Lung (tissue), 12 donors: Measurements from ENCODE around the gene FANCM. TPM values are rescaled to one million over a fixed set of nuclear protein-coding genes. Genes with fewer than 3 reads are reported as not detected.

Experiments used
- ATAC-seq: fragments of 200-7000 bp; cut with Tn5 transposase; one replicate; pipeline ENCODE4 v1.9.1; 2020; ENCODE audit warnings: moderate number of reproducible peaks; ENCODE audit not compliant: insufficient read depth, low FRiP score
- DNase-seq, 3 donors: peaks; one replicate each; pipeline ENCODE4 v3.0.0-alpha.2; 2013 to 2017
- H3K27ac ChIP-seq, 2 donors: one replicate each; pipeline ENCODE4 v1.5.1; 2013; ENCODE audit warnings: mild to moderate bottlenecking in 2 of 2, moderate library complexity in 2 of 2, control low read depth in 1 of 2, inconsistent platforms in 1 of 2, low read depth in 1 of 2, low read length in 1 of 2
- H3K27me3 ChIP-seq, 3 donors: one replicate each; pipeline ENCODE4 v1.5.1; 2013; ENCODE audit warnings: low read length in 2 of 3; ENCODE audit not compliant: control insufficient read depth in 3 of 3, insufficient read depth in 3 of 3
- H3K36me3 ChIP-seq, 4 donors: one replicate each; pipeline ENCODE4 v1.5.1; 2013; ENCODE audit warnings: low read length in 4 of 4, mild to moderate bottlenecking in 1 of 4, moderate library complexity in 1 of 4; ENCODE audit not compliant: control insufficient read depth in 4 of 4, insufficient read depth in 4 of 4
- H3K4me1 ChIP-seq, 5 donors: one replicate each; pipeline ENCODE4 v1.5.1; 2013; ENCODE audit warnings: low read length in 5 of 5, mild to moderate bottlenecking in 2 of 5, moderate library complexity in 1 of 5; ENCODE audit not compliant: control insufficient read depth in 5 of 5, insufficient read depth in 5 of 5
- H3K4me3 ChIP-seq: one replicate; pipeline ENCODE4 v1.5.1; 2013; ENCODE audit warnings: mild to moderate bottlenecking, control low read depth, moderate library complexity
- H3K9ac ChIP-seq, 2 donors: one replicate each; pipeline ENCODE4 v1.5.1; 2013; ENCODE audit warnings: low read length in 2 of 2, control low read depth in 1 of 2; ENCODE audit not compliant: insufficient read depth in 1 of 2
- H3K9me3 ChIP-seq, 4 donors: one replicate each; pipeline ENCODE4 v1.5.1; 2013; ENCODE audit warnings: low read length in 3 of 4, mild to moderate bottlenecking in 1 of 4, moderate library complexity in 1 of 4; ENCODE audit not compliant: control insufficient read depth in 4 of 4, insufficient read depth in 3 of 4
- CTCF ChIP-seq: IDR thresholded peaks from 2 replicates; pipeline ENCODE4 v1.5.1; 2012; ENCODE audit warnings: mild to moderate bottlenecking; ENCODE audit errors: control extremely low read depth, extremely low read depth
- WGBS, 2 donors: extraction: QIAGEN DNeasy Blood & Tissue Kit; methylation state at CpG; one replicate each; pipeline ENCODE4 v1.1.7; 2013; 5-methylcytosine and 5-hydroxymethylcytosine counted together
- polyA plus RNA-seq, 2 donors: library from polyadenylated mRNA; stranded (reverse); fragments of 200-250 nt; gene quantifications; one replicate each; pipeline ENCODE4 v1.2.1, GENCODE V29; 2013
- total RNA-seq, 2 donors: library from RNA; depleted of rRNA in 1 of 2; stranded (reverse); fragments of >200 nt in 1 of 2; gene quantifications; one replicate each; pipeline ENCODE4 v1.2.1, GENCODE V29; 2014 to 2021
- donor health status: control.
- donor health status: control.
- donor health status: Bipolar disorder and iron deficiency.
- donor health status: healthy.
- donor health status: DM: yes; HTN: yes; CAD: no.

Gene FANCM
- total and polyA plus RNA-seq, 4 donors = 0.88 to 13.6 (median 4.3) TPM

GRCh38 chr14:45222485-45223262 is 86.9 kb downstream of the FANCM start:
- Histone ChIP-seq H3K9ac (no peak overlapping the region), H3K4me3 (no peak overlapping the region), H3K36me3 (peaks cover 5 to 15% (median 11%) of the 10 kb centered on the region in 4 donors), H3K27ac (no peak overlapping the region), H3K9me3 (no peaks in the 10 kb centered on the region), H3K27me3 (no peaks in the 10 kb centered on the region), H3K4me1 (no peaks in the 10 kb centered on the region)
- DNase-seq (no peak), ATAC-seq (no peak)
- 90% methylated on average over 3 of the region's 3 CpGs for WGBS, 2 donors
- no peak for TF ChIP-seq CTCF

- Histone ChIP-seq H3K4me3 (no peak overlapping the region), H3K4me1 (no peaks in the 10 kb centered on the region), H3K9ac (no peak overlapping the region), H3K27ac (no peak overlapping the region), H3K27me3 (no peaks in the 10 kb centered on the region), H3K36me3 (peaks cover 10 to 24% (median 16%) of the 10 kb centered on the region in 4 donors), H3K9me3 (no peaks in the 10 kb centered on the region)
- ATAC-seq = no peak
- DNase-seq = no peak
- no peak for TF ChIP-seq CTCF
- WGBS, 2 donors = 98 to 99% methylated on average over 4 of the region's 4 CpGs
These were observed 91.8 kb downstream of the FANCM start for GRCh38 chr14:45227566-45227965.

GRCh38 chr14:45238988-45239387 is 103.3 kb downstream of the FANCM start:
- TF ChIP-seq CTCF = no peak
- no peak for ATAC-seq
- Histone ChIP-seq H3K27me3 (no peaks in the 10 kb centered on the region), H3K9me3 (no peaks in the 10 kb centered on the region), H3K4me1 (peaks cover 0 to 2% (median 0%) of the 10 kb centered on the region in 5 donors), H3K36me3 (peaks cover 4 to 11% (median 7%) of the 10 kb centered on the region in 4 donors), H3K4me3 (no peak overlapping the region), H3K27ac (no peak overlapping the region), H3K9ac (no peak overlapping the region)
- 71 to 90% methylated on average over 2 of the region's 2 CpGs for WGBS, 2 donors
- no peak for DNase-seq
